ENCODE data around the gene C2orf74.

DNA sequence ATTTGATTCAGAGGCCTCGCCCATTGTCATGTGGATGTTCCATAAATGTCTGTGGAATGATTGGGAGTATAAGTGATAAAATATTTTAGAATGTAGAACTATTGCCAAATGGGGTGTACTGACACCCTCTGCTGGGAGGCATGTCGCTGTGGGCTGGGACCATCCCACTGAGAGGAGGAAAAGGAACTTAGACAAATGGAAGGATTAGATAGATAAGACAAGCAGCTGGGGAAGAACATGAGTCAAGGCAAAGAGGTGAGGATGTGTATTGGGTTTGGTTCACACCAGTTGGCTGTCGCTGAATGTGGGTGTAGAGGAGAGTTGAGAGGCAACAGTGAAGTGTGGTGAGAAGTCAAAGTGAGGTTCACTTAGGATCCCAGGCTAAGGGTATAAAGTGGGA, 4.0 kb downstream of the C2orf74 start:
- TF ChIP-seq POLR2AphosphoS5 (IDR thresholded peaks at IDR 0.05), result no peak
- TF ChIP-seq, protein P1, sequence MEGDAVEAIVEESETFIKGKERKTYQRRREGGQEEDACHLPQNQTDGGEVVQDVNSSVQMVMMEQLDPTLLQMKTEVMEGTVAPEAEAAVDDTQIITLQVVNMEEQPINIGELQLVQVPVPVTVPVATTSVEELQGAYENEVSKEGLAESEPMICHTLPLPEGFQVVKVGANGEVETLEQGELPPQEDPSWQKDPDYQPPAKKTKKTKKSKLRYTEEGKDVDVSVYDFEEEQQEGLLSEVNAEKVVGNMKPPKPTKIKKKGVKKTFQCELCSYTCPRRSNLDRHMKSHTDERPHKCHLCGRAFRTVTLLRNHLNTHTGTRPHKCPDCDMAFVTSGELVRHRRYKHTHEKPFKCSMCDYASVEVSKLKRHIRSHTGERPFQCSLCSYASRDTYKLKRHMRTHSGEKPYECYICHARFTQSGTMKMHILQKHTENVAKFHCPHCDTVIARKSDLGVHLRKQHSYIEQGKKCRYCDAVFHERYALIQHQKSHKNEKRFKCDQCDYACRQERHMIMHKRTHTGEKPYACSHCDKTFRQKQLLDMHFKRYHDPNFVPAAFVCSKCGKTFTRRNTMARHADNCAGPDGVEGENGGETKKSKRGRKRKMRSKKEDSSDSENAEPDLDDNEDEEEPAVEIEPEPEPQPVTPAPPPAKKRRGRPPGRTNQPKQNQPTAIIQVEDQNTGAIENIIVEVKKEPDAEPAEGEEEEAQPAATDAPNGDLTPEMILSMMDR (IDR thresholded peaks at IDR 0.05), result no peak
- no peak for TF ChIP-seq EP300 (IDR thresholded peaks at IDR 0.05)
- TF ChIP-seq POLR2A (IDR thresholded peaks at IDR 0.05), result no peak

All from stomach (tissue), 4 donors.